22Rv1 (cell line): ENCODE measurements around the gene CPS1.

Experiments
- H3K27ac ChIP-seq: fragments of 450-650 bp; 2 replicates; pipeline ENCODE4 v1.5.1; 2017
- ZFX ChIP-seq: fragments of 450-650 bp; IDR thresholded peaks from 2 replicates; pipeline ENCODE4 v1.6.1; 2017; ENCODE audit warnings: antibody characterized with exemption, borderline replicate concordance
- TF ChIP-seq, protein P1 (sequence below): fragments of 450-650 bp; IDR thresholded peaks from 2 replicates; pipeline ENCODE4 v1.5.1; 2017; ENCODE audit warnings: mild to moderate bottlenecking

Gene CPS1

GRCh38 chr2:210546424-210547208, 9.8 kb upstream of the CPS1 start:
- TF ChIP-seq, protein P1, sequence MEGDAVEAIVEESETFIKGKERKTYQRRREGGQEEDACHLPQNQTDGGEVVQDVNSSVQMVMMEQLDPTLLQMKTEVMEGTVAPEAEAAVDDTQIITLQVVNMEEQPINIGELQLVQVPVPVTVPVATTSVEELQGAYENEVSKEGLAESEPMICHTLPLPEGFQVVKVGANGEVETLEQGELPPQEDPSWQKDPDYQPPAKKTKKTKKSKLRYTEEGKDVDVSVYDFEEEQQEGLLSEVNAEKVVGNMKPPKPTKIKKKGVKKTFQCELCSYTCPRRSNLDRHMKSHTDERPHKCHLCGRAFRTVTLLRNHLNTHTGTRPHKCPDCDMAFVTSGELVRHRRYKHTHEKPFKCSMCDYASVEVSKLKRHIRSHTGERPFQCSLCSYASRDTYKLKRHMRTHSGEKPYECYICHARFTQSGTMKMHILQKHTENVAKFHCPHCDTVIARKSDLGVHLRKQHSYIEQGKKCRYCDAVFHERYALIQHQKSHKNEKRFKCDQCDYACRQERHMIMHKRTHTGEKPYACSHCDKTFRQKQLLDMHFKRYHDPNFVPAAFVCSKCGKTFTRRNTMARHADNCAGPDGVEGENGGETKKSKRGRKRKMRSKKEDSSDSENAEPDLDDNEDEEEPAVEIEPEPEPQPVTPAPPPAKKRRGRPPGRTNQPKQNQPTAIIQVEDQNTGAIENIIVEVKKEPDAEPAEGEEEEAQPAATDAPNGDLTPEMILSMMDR, result no peak
- TF ChIP-seq ZFX, result no peak
- H3K27ac ChIP-seq, result no peak overlapping the region

GRCh38 chr2:210548031-210548430, 8.4 kb upstream of the CPS1 start:
- H3K27ac ChIP-seq, result no peak overlapping the region
- TF ChIP-seq, protein P1, result no peak
- no peak for TF ChIP-seq ZFX

GRCh38 chr2:210548878-210549384, 7.5 kb upstream of the CPS1 start:
- no peak for TF ChIP-seq ZFX
- TF ChIP-seq, protein P1, result no peak

DNA sequence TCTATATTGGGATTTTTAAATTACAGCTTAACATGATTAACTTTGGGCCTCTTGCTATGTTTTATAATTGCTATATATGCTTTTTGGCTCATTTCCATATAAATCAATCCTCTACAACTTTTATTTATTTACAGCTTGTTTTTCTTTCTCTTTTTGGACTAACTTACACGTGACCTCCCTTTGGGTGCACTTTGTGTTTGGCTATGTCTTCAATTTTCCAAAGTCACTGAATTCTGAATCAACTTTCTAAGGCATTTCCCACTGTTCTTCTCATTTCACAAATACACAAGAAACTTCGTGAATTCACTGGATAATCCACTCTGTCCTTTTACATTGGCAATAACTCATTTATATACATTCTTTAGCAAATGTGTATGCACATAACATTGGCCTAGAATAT, 5.4 kb upstream of the CPS1 start:
- TF ChIP-seq ZFX, result no peak
- TF ChIP-seq, protein P1, result no peak
- no peak overlapping the region for H3K27ac ChIP-seq

More at GRCh38 chr2:210548878-210549384, 7.5 kb upstream of the CPS1 start:
- no peak overlapping the region for H3K27ac ChIP-seq

- H3K27ac ChIP-seq, result no peak overlapping the region
- TF ChIP-seq ZFX, result no peak
- TF ChIP-seq, protein P1, result no peak
These were observed 3.0 kb upstream of the CPS1 start for GRCh38 chr2:210553373-210553772.

GRCh38 chr2:210555555-210555954, 844 bp upstream of the CPS1 start:
- no peak for TF ChIP-seq ZFX
- TF ChIP-seq, protein P1, result no peak
- no peak overlapping the region for H3K27ac ChIP-seq

- TF ChIP-seq ZFX, result no peak
- TF ChIP-seq, protein P1, result no peak
- no peak overlapping the region for H3K27ac ChIP-seq
These were observed 1.3 kb downstream of the CPS1 start for GRCh38 chr2:210557721-210558120.
